ENCODE data around the gene TMEM121. TPM values are rescaled to one million over a fixed set of nuclear protein-coding genes. Genes with fewer than 3 reads are reported as not detected.
A peak's percentile ranks its signal among the peaks of the same experiment; 100 is the strongest.

TMEM121 gene
- total and polyA plus RNA-seq, 10 of the 15 experiments (the other 5 are each of a cell fraction or from before 2014, with no cell fraction given) = 0.04 to 4.9 (median 1.2) TPM; not detected in 2

DNA sequence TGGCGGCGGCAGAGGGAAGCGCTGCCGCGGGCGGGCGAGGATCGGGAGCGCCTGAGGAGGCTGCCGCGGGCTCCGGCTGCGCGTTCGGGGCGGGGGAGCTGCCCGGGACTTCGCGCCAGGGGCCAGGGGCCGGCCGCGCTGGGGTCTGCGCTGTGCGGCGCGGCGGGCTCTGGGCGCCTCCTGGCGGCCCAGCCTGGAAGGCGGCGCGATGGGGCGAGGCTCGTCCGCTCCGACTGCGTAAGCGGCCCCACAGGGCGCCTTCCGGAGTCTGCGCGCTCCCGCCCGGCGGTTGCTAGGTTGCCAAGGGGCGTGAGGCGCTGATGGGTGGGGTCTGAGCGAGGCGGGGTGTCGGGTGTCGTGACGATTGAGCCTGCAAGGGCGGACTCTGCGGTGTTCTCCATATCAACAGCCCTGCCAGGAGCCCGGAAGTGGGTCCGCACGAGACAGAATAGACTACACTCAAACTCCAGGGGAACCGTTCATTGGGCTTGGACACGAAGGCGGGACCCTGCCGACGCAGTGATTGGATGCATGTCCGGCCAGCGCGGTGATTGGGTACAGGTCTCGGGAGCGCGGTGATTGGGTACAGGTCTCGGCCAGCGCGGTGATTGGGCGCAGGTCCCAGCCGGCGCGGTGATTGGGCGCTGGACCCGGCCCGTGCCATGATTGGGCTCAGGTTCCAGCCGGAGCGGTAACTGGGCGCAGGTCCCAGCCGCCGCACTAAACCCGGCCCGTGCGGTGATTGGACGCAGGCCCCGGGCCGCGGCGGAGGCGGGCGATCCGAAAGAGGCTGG, 35.6 kb upstream of the TMEM121 start, which contains the start of gene TEDC1 (continued):
- TF ChIP-seq, protein P1, sequence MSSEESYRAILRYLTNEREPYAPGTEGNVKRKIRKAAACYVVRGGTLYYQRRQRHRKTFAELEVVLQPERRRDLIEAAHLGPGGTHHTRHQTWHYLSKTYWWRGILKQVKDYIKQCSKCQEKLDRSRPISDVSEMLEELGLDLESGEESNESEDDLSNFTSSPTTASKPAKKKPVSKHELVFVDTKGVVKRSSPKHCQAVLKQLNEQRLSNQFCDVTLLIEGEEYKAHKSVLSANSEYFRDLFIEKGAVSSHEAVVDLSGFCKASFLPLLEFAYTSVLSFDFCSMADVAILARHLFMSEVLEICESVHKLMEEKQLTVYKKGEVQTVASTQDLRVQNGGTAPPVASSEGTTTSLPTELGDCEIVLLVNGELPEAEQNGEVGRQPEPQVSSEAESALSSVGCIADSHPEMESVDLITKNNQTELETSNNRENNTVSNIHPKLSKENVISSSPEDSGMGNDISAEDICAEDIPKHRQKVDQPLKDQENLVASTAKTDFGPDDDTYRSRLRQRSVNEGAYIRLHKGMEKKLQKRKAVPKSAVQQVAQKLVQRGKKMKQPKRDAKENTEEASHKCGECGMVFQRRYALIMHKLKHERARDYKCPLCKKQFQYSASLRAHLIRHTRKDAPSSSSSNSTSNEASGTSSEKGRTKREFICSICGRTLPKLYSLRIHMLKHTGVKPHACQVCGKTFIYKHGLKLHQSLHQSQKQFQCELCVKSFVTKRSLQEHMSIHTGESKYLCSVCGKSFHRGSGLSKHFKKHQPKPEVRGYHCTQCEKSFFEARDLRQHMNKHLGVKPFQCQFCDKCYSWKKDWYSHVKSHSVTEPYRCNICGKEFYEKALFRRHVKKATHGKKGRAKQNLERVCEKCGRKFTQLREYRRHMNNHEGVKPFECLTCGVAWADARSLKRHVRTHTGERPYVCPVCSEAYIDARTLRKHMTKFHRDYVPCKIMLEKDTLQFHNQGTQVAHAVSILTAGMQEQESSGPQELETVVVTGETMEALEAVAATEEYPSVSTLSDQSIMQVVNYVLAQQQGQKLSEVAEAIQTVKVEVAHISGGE (CRISPR knock-in tag; IDR thresholded peaks at IDR 0.05) = peak; percentile 88
- TF ChIP-seq EZH2 (IDR thresholded peaks at IDR 0.05; ENCODE audit: borderline replicate concordance, control insufficient read depth, low read depth, low read length) = no peak
- TF ChIP-seq YBX1 (IDR thresholded peaks at IDR 0.05) = no peak
- TF ChIP-seq, protein P2, sequence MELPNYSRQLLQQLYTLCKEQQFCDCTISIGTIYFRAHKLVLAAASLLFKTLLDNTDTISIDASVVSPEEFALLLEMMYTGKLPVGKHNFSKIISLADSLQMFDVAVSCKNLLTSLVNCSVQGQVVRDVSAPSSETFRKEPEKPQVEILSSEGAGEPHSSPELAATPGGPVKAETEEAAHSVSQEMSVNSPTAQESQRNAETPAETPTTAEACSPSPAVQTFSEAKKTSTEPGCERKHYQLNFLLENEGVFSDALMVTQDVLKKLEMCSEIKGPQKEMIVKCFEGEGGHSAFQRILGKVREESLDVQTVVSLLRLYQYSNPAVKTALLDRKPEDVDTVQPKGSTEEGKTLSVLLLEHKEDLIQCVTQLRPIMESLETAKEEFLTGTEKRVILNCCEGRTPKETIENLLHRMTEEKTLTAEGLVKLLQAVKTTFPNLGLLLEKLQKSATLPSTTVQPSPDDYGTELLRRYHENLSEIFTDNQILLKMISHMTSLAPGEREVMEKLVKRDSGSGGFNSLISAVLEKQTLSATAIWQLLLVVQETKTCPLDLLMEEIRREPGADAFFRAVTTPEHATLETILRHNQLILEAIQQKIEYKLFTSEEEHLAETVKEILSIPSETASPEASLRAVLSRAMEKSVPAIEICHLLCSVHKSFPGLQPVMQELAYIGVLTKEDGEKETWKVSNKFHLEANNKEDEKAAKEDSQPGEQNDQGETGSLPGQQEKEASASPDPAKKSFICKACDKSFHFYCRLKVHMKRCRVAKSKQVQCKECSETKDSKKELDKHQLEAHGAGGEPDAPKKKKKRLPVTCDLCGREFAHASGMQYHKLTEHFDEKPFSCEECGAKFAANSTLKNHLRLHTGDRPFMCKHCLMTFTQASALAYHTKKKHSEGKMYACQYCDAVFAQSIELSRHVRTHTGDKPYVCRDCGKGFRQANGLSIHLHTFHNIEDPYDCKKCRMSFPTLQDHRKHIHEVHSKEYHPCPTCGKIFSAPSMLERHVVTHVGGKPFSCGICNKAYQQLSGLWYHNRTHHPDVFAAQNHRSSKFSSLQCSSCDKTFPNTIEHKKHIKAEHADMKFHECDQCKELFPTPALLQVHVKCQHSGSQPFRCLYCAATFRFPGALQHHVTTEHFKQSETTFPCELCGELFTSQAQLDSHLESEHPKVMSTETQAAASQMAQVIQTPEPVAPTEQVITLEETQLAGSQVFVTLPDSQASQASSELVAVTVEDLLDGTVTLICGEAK (IDR thresholded peaks at IDR 0.05; ENCODE audit: borderline replicate concordance) = peak; percentile 99
- TF ChIP-seq, protein P3, sequence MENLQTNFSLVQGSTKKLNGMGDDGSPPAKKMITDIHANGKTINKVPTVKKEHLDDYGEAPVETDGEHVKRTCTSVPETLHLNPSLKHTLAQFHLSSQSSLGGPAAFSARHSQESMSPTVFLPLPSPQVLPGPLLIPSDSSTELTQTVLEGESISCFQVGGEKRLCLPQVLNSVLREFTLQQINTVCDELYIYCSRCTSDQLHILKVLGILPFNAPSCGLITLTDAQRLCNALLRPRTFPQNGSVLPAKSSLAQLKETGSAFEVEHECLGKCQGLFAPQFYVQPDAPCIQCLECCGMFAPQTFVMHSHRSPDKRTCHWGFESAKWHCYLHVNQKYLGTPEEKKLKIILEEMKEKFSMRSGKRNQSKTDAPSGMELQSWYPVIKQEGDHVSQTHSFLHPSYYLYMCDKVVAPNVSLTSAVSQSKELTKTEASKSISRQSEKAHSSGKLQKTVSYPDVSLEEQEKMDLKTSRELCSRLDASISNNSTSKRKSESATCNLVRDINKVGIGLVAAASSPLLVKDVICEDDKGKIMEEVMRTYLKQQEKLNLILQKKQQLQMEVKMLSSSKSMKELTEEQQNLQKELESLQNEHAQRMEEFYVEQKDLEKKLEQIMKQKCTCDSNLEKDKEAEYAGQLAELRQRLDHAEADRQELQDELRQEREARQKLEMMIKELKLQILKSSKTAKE (IDR thresholded peaks at IDR 0.05; ENCODE audit: low read depth, poor library complexity, severe bottlenecking) = peak; percentile 84
- TF ChIP-seq, protein P4, sequence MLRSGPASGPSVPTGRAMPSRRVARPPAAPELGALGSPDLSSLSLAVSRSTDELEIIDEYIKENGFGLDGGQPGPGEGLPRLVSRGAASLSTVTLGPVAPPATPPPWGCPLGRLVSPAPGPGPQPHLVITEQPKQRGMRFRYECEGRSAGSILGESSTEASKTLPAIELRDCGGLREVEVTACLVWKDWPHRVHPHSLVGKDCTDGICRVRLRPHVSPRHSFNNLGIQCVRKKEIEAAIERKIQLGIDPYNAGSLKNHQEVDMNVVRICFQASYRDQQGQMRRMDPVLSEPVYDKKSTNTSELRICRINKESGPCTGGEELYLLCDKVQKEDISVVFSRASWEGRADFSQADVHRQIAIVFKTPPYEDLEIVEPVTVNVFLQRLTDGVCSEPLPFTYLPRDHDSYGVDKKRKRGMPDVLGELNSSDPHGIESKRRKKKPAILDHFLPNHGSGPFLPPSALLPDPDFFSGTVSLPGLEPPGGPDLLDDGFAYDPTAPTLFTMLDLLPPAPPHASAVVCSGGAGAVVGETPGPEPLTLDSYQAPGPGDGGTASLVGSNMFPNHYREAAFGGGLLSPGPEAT (IDR thresholded peaks at IDR 0.05; ENCODE audit: low read depth) = peak; percentile 96
- TF ChIP-seq TCF7 (IDR thresholded peaks at IDR 0.05; ENCODE audit: borderline replicate concordance) = no peak; the same call in 1 of the 2 replicates
- no peak; the same call in 1 of the 2 replicates for TF ChIP-seq TBL1XR1 (IDR thresholded peaks at IDR 0.05; ENCODE audit: low read depth, low read length)
- no peak for TF ChIP-seq EED (IDR thresholded peaks at IDR 0.05; ENCODE audit: low read depth)
- peak; percentile 28; the same call in 1 of the 2 replicates for TF ChIP-seq ZNF207 (IDR thresholded peaks at IDR 0.05; ENCODE audit: borderline replicate concordance)
- peak; percentile 76 for TF ChIP-seq YY1 (IDR thresholded peaks at IDR 0.05; ENCODE audit: low read depth, low read length)
- TF ChIP-seq MYC (IDR thresholded peaks at IDR 0.05; ENCODE audit: insufficient read depth, insufficient read length, insufficient replicate concordance, low read length, severe bottlenecking) = peak; percentile 16

Measured in GM12878 (cell line).